ENCODE results near the gene GABARAPL1.

- TF ChIP-seq CTCF (IDR thresholded peaks at IDR 0.05) (no peak), POLR2A (IDR thresholded peaks at IDR 0.05) (no peak), EP300 (IDR thresholded peaks at IDR 0.05) (no peak)
These were observed 25.8 kb downstream of the GABARAPL1 start for GRCh38 chr12:10238526-10238925.
